Measurements from ENCODE around the gene ETNK1.
"Not testable (repeated sequence)": the region's sequence is repeated elsewhere in the genome, so short reads cannot be mapped to it uniquely, and the experiment has no call there.

ETNK1 gene

GRCh38 chr12:22610131-22610530, 14.8 kb upstream of the ETNK1 start:
- TF ChIP-seq SPI1 (IDR thresholded peaks at IDR 0.05; ENCODE audit: borderline replicate concordance, low read depth) (no peak), POLR2AphosphoS5 (IDR thresholded peaks at IDR 0.05; ENCODE audit: low read depth) (peak; percentile 31; the same call in 1 of the 2 replicates)
- H3K4me3 ChIP-seq (replicated peaks; ENCODE audit: insufficient read depth, low read length): no peak overlapping the region
- no peaks in the 10 kb centered on the region for H3K27me3 ChIP-seq (ENCODE audit: insufficient read depth, poor library complexity, severe bottlenecking)
- peak in 1 of 2 experiments; percentile 43 for DNase-seq (ENCODE audit: low read depth in 1 of 2, low spot score in 1 of 2)
- H3K27ac ChIP-seq (replicated peaks): no peak overlapping the region

- H3K27me3 ChIP-seq (ENCODE audit: insufficient read depth, poor library complexity, severe bottlenecking); H3K27ac ChIP-seq (replicated peaks); DNase-seq (ENCODE audit: low read depth in 1 of 2, low spot score in 1 of 2); H3K4me3 ChIP-seq (replicated peaks; ENCODE audit: insufficient read depth, low read length): not testable (repeated sequence)
Measured at GRCh38 chr12:22612822-22613221, 12.1 kb upstream of the ETNK1 start.

- no peak for DNase-seq (ENCODE audit: low read depth in 1 of 2, low spot score in 1 of 2)
- Histone ChIP-seq H3K27ac (replicated peaks) (no peak overlapping the region), H3K27me3 (ENCODE audit: insufficient read depth, poor library complexity, severe bottlenecking) (no peaks in the 10 kb centered on the region), H3K4me3 (replicated peaks; ENCODE audit: insufficient read depth, low read length) (no peak overlapping the region)
- TF ChIP-seq POLR2AphosphoS5 (IDR thresholded peaks at IDR 0.05; ENCODE audit: low read depth) (no peak), REST (IDR thresholded peaks at IDR 0.05; ENCODE audit: insufficient replicate concordance, low read depth) (no peak), GABPA (IDR thresholded peaks at IDR 0.05; ENCODE audit: low read depth) (no peak), CTCF (IDR thresholded peaks at IDR 0.05; ENCODE audit: insufficient read depth, low read length) (no peak), SPI1 (IDR thresholded peaks at IDR 0.05; ENCODE audit: borderline replicate concordance, low read depth) (no peak)
Measured at GRCh38 chr12:22615963-22616501, 8.9 kb upstream of the ETNK1 start.

GRCh38 chr12:22617630-22618029, 7.3 kb upstream of the ETNK1 start:
- H3K27ac ChIP-seq (replicated peaks): no peak overlapping the region

More at GRCh38 chr12:22617630-22618029, 7.3 kb upstream of the ETNK1 start:
- Histone ChIP-seq H3K4me3 (replicated peaks; ENCODE audit: insufficient read depth, low read length) (no peak overlapping the region), H3K27me3 (ENCODE audit: insufficient read depth, poor library complexity, severe bottlenecking) (no peaks in the 10 kb centered on the region)
- no peak for DNase-seq (ENCODE audit: low read depth in 1 of 2, low spot score in 1 of 2)
- TF ChIP-seq SPI1 (IDR thresholded peaks at IDR 0.05; ENCODE audit: borderline replicate concordance, low read depth) (no peak), POLR2AphosphoS5 (IDR thresholded peaks at IDR 0.05; ENCODE audit: low read depth) (no peak), GABPA (IDR thresholded peaks at IDR 0.05; ENCODE audit: low read depth) (no peak), CTCF (IDR thresholded peaks at IDR 0.05; ENCODE audit: insufficient read depth, low read length) (no peak), REST (IDR thresholded peaks at IDR 0.05; ENCODE audit: insufficient replicate concordance, low read depth) (no peak)
